HL-60/S4 treated with retinoic acid at 250 ng/mL for 4 days and 3 days (cell line): ENCODE measurements around the gene XPC.
"Not testable (repeated sequence)": the region's sequence is repeated elsewhere in the genome, so short reads cannot be mapped to it uniquely, and the experiment has no call there.

Experiments
- in situ Hi-C: fragments of 300-500 bp; cut with MboI; formaldehyde crosslinking; loops from 2 replicates; pipeline ENCODE4 v1.7.0; 2022; ENCODE audit warnings: low sequenced_read_pairs

The XPC gene

DNA sequence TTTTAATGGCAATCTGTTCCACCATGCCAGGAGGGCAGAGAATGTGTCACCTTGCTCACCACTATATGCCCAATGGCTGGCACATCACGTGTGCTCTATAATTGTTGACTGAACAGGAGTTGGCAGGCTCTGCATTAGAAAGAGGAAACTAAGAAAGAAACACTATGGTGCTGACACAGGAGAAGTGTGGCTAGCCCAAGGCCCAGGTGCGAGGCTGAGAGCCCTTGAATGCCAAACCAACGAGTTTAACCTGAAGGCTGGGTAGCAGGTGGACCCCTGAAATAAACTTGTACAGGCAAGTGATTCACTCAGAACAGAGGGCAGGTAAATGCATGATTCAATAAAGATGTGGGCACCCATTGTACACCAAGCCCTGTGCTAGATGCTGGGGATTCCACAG lies 56.1 kb downstream of the XPC start:
- in situ Hi-C loops, result no loop called here

DNA sequence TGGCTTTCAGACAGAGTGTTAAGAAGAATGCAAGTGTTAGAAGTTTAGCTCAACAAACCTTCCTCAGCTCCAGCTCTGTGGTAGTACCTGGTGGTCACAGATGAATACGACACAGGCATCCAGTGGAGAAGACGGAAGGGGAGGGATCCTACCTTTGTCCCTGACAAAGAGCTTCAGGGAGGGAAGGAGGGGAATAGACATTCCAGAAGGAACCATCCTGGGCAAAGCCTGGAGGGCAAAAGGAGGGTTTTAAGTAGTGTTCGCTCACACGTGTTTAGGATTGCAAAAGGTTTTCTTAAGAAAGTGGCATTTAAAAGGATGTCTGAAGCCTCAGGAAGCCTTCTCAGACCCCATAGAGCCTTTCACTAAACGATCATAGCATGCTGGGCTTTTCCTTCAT lies 56.5 kb downstream of the XPC start:
- in situ Hi-C loops, result no loop called here

DNA sequence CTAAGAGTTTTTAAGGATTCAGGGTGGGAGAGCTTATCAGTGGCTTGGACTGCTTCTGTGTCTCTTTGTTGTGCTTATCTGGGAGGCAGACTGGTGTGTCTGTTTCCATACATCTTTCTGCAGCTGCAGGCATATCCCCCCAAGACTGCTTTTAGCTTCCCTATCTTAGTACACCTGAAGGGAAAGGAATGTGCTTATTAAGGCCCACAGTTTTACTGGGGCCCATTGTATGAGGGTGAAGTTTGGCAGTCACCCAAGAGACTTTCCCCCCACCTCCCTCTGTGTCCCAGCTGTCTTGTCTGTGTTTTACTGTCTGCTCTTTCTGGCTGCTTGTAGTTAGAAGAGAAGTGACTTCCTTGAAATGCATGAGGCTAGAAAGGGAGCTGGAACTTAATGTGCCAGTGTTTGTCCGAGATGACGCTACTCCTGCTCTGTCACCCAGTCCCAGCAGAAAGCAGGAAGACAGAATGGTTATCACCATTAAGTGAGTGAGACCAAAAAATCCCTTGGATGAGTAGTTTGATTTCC lies 57.4 kb downstream of the XPC start:
- in situ Hi-C loops, result not testable (repeated sequence)

DNA sequence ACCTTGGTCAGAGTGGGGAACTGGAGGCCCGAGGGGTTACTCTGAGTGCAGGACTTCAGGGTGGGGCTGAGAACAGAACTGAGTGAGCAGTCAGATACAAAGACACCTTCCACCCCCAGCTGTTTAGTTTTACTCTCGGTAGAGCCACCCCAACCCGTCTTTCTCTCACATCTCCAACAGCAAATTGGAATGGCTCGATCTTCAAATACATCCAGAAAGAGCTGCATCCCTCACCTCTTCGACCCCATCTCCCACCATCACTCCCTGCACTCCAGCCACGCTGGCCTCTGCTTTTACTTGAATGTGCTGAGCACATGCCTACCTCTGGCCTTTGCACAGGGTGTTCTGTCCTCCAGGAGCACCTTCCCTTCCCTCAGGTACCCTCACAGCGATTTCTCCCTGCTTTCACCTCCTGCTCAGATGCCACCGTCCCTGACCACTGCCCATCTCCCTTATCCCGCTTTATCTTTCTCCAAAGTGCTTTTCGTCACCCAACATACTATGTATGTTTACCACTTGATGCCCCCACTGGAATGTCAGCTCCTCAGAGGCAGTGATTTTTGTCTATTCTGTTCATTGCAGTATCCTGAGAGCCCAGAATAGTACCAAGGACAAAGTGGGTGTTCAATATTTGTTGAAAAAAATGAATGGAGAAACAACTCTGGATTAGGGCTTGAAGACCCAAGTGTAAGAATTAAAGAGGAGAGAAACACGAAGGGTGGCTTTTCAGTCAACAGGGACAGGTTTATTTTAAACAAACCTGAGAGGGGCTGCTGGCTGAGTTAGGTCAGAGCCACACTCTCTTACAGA lies 58.1 kb downstream of the XPC start:
- in situ Hi-C loops, result no loop called here

DNA sequence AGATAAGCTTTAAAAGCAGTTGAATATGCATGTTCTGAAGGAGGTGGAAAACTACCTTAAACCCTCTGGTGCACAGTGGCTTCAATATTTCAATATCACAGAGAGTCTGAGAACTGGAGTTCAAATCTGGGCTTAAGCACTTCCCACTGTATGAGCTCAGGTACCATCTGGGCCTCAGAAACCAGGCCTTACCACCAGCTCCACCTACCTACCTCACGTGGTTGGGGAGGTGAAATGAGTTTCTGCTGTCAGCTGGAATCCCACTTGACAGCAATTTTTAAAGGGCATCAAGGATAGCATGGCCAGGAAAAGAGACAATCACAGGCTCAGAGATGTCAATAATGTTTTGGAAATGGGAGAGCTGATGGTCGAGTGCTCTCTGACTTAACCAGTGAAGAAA lies 58.8 kb downstream of the XPC start:
- in situ Hi-C loops, result no loop called here

DNA sequence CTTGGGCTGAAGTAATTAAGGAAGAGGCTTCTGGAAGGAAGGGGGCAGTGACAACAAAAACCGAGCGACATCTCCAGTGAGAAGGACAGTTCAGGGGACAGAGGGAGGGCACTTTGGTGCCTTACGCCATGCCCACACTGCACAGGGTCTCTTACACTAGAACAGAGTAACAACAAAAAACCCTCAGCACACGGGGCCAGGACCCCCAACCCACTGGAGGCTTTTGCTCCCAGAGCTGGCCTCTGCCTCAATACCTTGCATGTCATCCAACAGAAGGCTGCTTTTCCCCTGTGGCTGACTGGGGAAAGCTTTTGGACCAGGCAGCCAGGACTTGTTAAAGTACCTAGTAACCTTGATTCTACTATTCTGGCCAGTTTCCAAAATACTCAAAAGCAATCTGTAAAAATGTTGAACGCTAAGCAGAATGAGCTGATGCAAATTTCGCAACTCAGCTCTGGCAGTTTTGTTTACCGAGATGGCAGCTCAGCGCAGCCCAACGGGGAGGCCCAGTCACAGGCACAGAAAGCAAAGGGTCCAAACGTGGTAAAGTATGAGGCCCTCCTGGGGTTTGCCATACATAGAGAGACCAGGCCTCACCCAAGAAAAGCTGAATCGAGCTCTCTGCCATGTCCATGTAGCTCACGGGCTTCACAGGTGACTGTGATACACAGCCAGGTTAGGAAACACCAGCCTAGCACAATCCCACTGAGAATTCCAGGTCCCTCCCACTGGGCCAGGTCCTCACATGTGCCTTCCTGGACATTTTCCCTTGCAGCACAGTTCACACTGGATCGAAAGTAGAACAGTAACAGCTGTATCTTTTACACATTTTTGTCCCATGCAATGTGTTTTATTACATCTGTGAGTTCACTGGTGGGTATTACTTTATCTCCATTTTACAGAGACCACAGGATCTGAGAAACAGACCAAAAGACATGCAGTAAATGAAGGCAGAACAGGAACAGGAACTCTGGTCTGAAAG lies 59.7 kb downstream of the XPC start:
- in situ Hi-C loops, result no loop called here

DNA sequence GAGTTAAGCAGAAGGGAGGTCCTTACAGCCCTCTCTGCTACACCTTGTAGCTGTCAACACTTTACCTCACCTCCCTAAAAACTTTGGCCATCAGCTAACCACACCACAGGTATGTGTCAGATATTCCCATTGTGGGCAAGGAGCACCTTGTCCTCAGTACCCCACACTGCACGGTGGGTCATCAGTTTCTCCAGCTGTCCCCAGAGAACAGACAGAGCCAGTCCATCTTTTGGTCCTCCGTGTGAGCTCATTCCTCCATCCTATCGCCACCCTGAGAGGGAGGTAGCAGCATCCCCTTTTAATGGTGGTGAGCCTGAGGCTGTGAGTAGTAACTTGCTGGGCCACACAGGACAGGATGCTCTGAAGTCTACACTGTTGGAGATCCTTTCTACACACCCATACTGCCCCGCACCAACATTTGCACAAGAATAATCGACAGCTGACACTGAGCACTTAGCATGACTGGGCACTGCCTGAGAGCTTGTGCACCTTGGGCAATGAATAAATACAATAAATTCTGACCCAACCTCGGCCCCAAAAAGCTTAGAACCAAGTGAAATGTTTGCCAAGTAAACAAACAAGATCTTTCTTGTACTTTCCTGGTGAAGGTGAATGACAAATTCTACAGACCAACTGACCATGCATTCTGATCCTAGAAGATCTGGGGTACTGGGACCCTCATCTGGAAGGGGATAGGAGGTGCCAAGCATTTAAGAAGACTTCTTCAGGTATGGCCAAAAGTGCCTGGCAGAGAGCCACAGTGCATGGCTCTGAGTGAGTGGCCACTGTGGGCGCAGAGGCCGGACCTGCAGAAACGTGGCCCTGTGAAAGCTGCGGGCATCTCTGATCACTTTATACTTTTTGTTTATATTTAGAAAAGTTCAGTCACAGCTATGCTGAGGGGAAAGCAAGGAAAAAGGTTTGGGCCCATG lies 60.7 kb downstream of the XPC start:
- in situ Hi-C loops, result no loop called here

DNA sequence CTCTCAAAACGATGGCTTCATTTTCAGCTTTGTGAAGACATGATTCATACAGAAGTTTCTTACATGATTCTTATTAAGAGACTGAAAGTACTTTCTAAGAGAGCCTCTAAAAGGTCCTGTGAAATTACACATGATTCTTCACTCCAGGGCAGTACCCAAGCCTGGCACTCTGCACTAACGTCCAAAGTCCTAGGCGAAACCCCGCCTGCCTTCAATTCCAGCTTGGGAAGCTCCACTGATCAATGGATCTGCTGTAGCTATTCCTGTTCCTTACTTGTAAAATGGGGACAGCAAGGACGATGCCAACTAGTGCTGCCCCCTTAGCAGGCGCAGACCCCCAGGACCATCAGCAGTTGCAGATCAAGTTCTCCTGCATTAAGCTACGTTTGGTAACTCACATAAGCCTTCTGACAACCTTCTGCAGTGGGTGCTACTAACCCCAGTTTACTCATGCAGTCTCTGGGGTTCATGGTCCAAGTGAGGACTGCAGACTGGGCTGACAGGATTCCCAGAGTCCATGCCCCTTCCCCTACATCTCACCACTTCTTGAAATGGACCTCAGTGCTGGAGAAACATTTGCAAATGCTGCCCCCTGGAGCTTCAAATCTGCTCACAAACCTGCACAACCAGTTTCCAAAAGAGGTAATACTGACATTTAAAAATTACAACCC lies 64.3 kb downstream of the XPC start:
- in situ Hi-C loops, result no loop called here

DNA sequence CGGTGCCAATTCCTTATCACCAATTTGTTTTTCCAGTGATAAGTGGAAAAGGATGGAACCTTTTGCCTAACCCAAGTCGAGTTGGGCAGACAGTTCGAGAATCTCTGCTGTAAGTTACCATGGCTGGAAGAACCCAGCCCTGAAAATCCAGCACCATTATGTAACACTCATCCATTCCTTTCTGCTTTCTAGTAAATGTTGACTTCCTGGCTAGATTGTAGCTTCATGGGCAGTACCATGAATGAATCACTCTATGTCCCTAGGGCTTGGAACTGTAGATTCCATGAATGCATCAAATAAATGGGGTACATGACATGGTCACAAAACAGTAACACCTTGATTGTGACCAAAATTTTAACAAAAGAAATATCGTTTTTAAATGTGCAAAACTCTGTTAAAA lies 67.7 kb downstream of the XPC start:
- in situ Hi-C loops, result no loop called here

DNA sequence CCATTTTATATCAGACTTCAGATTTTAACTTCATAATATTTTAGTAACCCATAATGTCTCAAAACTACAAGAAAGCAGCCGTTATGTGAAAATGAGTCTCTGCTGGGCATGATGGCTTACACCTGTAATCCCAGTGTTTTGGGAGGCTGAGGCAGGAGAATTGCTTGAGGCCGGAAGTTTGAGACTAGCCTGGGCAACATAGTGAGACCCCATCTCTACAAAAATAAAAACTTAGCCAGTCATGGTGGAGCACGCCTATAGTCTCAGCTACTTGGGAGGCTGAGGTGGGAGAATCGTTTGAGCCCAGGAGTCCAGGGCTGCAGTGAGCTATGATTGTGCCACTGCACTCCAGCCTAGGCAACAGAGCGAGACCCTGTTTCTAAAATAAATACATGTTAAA lies 68.6 kb downstream of the XPC start:
- in situ Hi-C loops, result not testable (repeated sequence)

DNA sequence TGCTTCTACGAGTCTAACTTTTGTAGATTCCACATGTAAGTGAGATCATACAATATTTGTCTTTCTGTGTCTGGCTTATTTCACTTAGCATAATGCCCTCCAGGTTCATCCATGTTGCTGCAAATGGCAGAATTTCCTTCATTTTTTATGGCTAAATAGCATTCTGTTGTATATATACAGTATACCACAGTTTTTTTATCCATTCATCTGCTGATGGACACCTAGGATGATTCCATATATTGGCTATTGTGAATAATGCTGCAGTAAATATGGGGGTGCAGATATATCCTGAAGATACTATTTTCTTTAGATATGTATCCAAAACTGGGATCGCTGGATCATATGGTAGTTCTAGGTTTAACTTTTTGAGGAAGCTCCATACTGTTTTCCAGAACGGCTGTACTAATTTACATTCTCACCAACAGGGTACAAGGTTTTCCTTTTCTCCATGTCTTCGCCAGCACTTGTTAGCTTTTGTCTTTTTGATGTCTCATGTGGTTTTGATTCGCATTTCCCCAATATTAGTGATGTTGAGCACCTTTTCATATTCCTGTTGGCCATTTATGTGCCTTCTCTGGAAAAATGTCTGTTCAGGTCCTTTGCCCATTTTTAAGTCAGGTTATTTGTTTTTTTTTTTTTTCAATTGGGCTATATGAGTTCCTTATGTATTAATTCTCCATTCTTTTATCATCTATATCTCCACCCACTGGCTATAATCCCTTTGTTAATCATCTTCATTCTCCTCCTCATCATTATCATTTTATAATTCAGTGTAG lies 80.6 kb downstream of the XPC start:
- in situ Hi-C loops, result no loop called here

DNA sequence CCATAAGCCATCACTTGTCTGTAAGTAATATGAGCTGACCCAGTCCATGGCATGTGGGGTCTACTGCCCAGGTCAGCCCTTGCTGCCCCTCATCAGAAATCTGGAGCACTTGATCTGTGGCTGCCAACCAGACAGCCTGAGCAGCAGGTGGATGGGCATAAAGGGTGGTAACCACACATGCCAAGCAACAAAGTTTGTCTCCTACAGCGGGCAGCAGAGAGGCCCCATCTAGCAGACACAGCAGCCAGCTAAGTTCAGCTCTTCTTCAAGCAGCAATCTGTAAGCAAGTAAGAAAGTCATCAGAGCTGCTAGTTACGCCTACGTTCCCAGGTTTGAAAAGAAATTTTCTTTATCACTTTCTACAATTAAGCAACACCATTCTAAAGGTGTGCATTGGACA lies 81.7 kb downstream of the XPC start:
- in situ Hi-C loops, result no loop called here
